ENCODE results near the gene OR10C1.

OR10C1 gene

GRCh38 chr6:29439006-29439405 is at the start of gene OR10C1:
OR10C1 (plus strand) TSS chr6:29439306; CDS start chr6:29440016, 710 bp downstream.
- no peak within 1 kb of the TSS for H3K4me3 ChIP-seq (ENCODE audit: control insufficient read depth, low read depth, low read length)
- DNase-seq (ENCODE audit: low read depth), result no peak
- TF ChIP-seq CTCF (IDR thresholded peaks at IDR 0.05; ENCODE audit: control insufficient read depth, insufficient read depth, low read depth, low read length, missing control alignments), result no peak

DNA sequence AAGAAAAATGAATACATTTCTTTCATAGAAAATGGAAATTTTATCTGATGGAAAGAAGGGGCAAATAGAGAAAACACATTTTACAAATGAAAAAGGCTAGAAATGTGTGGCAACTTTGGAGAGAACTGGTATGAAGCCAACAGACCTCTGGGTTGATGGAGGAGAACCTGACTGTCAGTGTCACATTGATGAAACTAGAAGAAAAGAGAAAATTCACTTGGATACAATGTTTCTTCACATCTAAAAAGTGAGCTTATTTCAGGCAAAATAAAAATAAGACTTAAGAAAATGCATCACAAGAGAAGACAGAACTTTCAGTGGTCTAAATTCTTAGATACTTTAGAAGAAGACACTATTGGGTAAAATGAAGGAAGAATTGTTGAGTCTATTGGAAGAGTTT is 43.8 kb upstream of the OR10C1 start, which contains the start of gene OR12D2:
Gene OR12D2, plus strand, starts transcription at position 301 of the 400 bp plus-strand sequence. CDS start 1,069 bp downstream, outside the sequence.
- no peak for DNase-seq (ENCODE audit: low read depth)
- no peak within 1 kb of the TSS for H3K4me3 ChIP-seq (ENCODE audit: control insufficient read depth, low read depth, low read length)
- TF ChIP-seq CTCF (IDR thresholded peaks at IDR 0.05; ENCODE audit: control insufficient read depth, insufficient read depth, low read depth, low read length, missing control alignments), result no peak

GRCh38 chr6:29399525-29399924 is 39.6 kb upstream of the OR10C1 start:
- no peak for TF ChIP-seq CTCF (IDR thresholded peaks at IDR 0.05; ENCODE audit: control insufficient read depth, insufficient read depth, low read depth, low read length, missing control alignments)
- H3K4me3 ChIP-seq (ENCODE audit: control insufficient read depth, low read depth, low read length), result no peak overlapping the region
- no peak for DNase-seq (ENCODE audit: low read depth)

- no peak for TF ChIP-seq CTCF (IDR thresholded peaks at IDR 0.05; ENCODE audit: control insufficient read depth, insufficient read depth, low read depth, low read length, missing control alignments)
- no peak overlapping the region for H3K4me3 ChIP-seq (ENCODE audit: control insufficient read depth, low read depth, low read length)
- DNase-seq (ENCODE audit: low read depth), result no peak
Observed at GRCh38 chr6:29403801-29404200, 35.3 kb upstream of the OR10C1 start.

DNA sequence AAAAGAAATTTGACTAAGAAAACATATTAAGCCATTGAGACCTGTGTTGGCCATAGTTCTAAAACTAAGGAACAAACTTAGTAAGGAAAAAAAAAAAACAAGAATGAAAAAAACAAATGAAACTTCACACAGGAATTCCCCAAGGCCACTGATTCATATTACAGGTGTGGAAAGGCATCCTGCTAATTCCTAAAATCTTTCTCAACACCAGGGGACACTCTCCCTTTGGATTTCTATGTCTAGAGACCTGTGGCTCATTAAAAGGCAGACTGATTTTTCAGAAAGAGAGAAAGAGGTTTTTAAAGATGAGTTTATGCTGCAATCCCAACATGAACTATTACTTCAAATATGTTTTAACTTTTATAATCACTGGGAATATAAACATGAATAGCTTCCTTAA is 24.5 kb upstream of the OR10C1 start, which contains the start of gene OR12D1:
Gene OR12D1, plus strand, starts transcription at position 341 of the 400 bp plus-strand sequence.
- DNase-seq (ENCODE audit: low read depth), result no peak
- H3K4me3 ChIP-seq (ENCODE audit: control insufficient read depth, low read depth, low read length), result no peak within 1 kb of the TSS
- no peak for TF ChIP-seq CTCF (IDR thresholded peaks at IDR 0.05; ENCODE audit: control insufficient read depth, insufficient read depth, low read depth, low read length, missing control alignments)

DNA sequence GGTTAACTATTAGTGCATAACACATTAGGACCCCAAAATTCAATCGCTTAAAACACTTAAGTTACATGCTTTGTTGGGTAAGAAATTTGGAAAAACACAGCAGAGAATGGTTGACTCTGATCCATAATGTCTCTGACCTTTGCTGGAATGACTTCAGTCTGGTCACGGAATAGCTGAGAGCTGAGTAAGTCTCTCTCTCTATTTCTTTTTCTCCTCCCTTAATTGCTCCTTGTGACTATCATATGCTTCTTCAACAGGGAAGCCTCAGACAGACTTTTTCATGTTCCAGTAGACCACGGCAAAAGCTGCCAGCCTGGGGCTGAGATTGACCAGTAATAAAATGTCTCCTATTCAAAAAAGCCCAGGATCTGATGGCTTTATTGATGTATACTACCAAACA is 19.6 kb upstream of the OR10C1 start:
- TF ChIP-seq CTCF (IDR thresholded peaks at IDR 0.05; ENCODE audit: control insufficient read depth, insufficient read depth, low read depth, low read length, missing control alignments), result no peak
- DNase-seq (ENCODE audit: low read depth), result no peak
- no peak overlapping the region for H3K4me3 ChIP-seq (ENCODE audit: control insufficient read depth, low read depth, low read length)

DNA sequence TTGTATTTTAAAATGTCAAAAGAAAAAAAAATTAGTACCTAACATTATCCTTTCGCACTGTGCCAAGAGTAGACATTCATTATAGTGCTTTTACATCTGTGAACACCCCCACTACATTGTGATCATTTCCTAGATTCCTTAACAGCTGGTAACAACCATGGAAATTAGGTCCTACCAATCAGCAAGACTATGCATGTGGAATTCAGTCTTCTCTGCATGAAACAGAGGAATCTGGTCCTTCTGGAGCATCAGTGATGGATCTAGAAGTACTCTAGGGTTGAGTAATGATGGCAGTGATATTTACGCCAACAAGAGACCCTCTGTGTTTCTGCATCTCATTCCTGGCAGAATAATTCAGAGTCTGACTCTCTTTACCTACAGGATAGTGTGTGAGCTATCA is 14.9 kb upstream of the OR10C1 start:
- DNase-seq (ENCODE audit: low read depth), result no peak
- no peak for TF ChIP-seq CTCF (IDR thresholded peaks at IDR 0.05; ENCODE audit: control insufficient read depth, insufficient read depth, low read depth, low read length, missing control alignments)

More for the DNA sequence above, 14.9 kb upstream of the OR10C1 start:
- H3K4me3 ChIP-seq (ENCODE audit: control insufficient read depth, low read depth, low read length), result no peak overlapping the region

Measured in AG09309 (cell line).